ENCODE results near the gene PRDM5.
A peak's percentile ranks its signal among the peaks of the same experiment; 100 is the strongest.

The PRDM5 gene

GRCh38 chr4:120815361-120815760, 107.2 kb downstream of the PRDM5 start:
- DNase-seq = no peak

- DNase-seq = no peak
Observed at GRCh38 chr4:120814886-120815285, 107.6 kb downstream of the PRDM5 start.

- no peak for DNase-seq
Observed at GRCh38 chr4:120812216-120812615, 110.3 kb downstream of the PRDM5 start.

GRCh38 chr4:120809518-120809917, 113.0 kb downstream of the PRDM5 start:
- no peak for DNase-seq

GRCh38 chr4:120808475-120809141, 113.9 kb downstream of the PRDM5 start:
- no peak for DNase-seq

- DNase-seq = no peak
Observed at GRCh38 chr4:120801137-120801758, 121.3 kb downstream of the PRDM5 start.

- DNase-seq = no peak
Observed at GRCh38 chr4:120798570-120798969, 124.0 kb downstream of the PRDM5 start.

- DNase-seq = no peak
Observed at GRCh38 chr4:120796271-120796670, 126.3 kb downstream of the PRDM5 start.

GRCh38 chr4:120785202-120785601, 137.3 kb downstream of the PRDM5 start:
- DNase-seq = no peak

GRCh38 chr4:120777459-120777858, 145.1 kb downstream of the PRDM5 start:
- no peak for DNase-seq

GRCh38 chr4:120775431-120775830, 147.1 kb downstream of the PRDM5 start:
- no peak for DNase-seq

- no peak for DNase-seq
Observed at GRCh38 chr4:120773641-120774040, 148.9 kb downstream of the PRDM5 start.

- DNase-seq = no peak
Observed at GRCh38 chr4:120771907-120772306, 150.6 kb downstream of the PRDM5 start.

GRCh38 chr4:120770897-120771296, 151.6 kb downstream of the PRDM5 start:
- DNase-seq = no peak

GRCh38 chr4:120769227-120769626, 153.3 kb downstream of the PRDM5 start:
- no peak for DNase-seq

- DNase-seq = no peak
Observed at GRCh38 chr4:120765260-120765680, 157.3 kb downstream of the PRDM5 start.

GRCh38 chr4:120763650-120764049, 158.9 kb downstream of the PRDM5 start:
- DNase-seq = no peak

- DNase-seq = no peak
Observed at GRCh38 chr4:120761070-120761469, 161.5 kb downstream of the PRDM5 start.

GRCh38 chr4:120760047-120760446, 162.5 kb downstream of the PRDM5 start:
- no peak for DNase-seq

GRCh38 chr4:120755864-120756263, 166.7 kb downstream of the PRDM5 start:
- no peak for DNase-seq

- no peak for DNase-seq
Observed at GRCh38 chr4:120754590-120754989, 167.9 kb downstream of the PRDM5 start.

- no peak for DNase-seq
Observed at GRCh38 chr4:120753854-120754253, 168.7 kb downstream of the PRDM5 start.

GRCh38 chr4:120750152-120750525, 172.4 kb downstream of the PRDM5 start:
- DNase-seq = no peak

- DNase-seq = peak; percentile 3
Observed at GRCh38 chr4:120749445-120750151, 172.9 kb downstream of the PRDM5 start.

Data from activated CD4-positive, alpha-beta T cell treated with anti-CD3 and anti-CD28 coated beads, Interleukin-10, Interleukin-2, amounts not matched to agents 100 ng/mL and 50 ng/mL, durations not matched to agents 16 hours and 8 hours (primary cell).